B cell (primary cell): ENCODE data around the gene SARS2. TPM values are rescaled to one million over a fixed set of nuclear protein-coding genes. Genes with fewer than 3 reads are reported as not detected.

Experiments used
- ATAC-seq: fragments of 200-7000 bp; cut with Tn5 transposase; one replicate; pipeline ENCODE4 v1.10.0; 2021; ENCODE audit warnings: low read depth, mild to moderate bottlenecking, moderate number of reproducible peaks, moderate library complexity
- CTCF ChIA-PET: fragments of 350-600 bp; sonication (Branson Sonifier 250); formaldehyde crosslinking; loops from one replicate; lab custom pipeline; 2021; ENCODE audit warnings: antibody characterized with exemption, inconsistent platforms; lab: Charles Lee
- POLR2A ChIA-PET: fragments of 350-600 bp; sonication (Branson Sonifier 250); formaldehyde crosslinking; loops from one replicate; lab custom pipeline; 2021; ENCODE audit warnings: antibody characterized with exemption; lab: Charles Lee
- DNase-seq: peaks from one replicate; pipeline ENCODE4 v3.0.0; 2013
- H2AFZ ChIP-seq: 2 replicates; pipeline ENCODE4 v1.6.1; 2012; ENCODE audit warnings: mild to moderate bottlenecking, low read depth, low read length; ENCODE audit not compliant: insufficient read depth, poor library complexity, severe bottlenecking
- H3K27ac ChIP-seq, 2 donors: 1 replicate in 1 of 2; 2 replicates in 1 of 2; pipeline ENCODE4 v1.5.1; 2012 to 2013; ENCODE audit warnings: low read length in 2 of 2, mild to moderate bottlenecking in 2 of 2, moderate library complexity in 1 of 2
- H3K27me3 ChIP-seq, 4 experiments: fragments of 200-600 bp in 1 of 4; sonication (generic) in 1 of 4; replicated peaks in 1 of 4; 1 replicate in 2 of 4; 2 replicates in 2 of 4; pipeline versions ENCODE4 v1.6.1 to v1.7.0; 2013 to 2016; ENCODE audit warnings: low read length in 3 of 4, mild to moderate bottlenecking in 2 of 4, mixed read lengths in 1 of 4, moderate library complexity in 1 of 4; ENCODE audit not compliant: insufficient read depth in 4 of 4, control insufficient read depth in 3 of 4; ENCODE audit errors: control extremely low read depth in 1 of 4
- H3K36me3 ChIP-seq, 2 experiments: replicated peaks in 1 of 2; 1 replicate in 1 of 2; 2 replicates in 1 of 2; pipeline versions ENCODE4 v1.6.1 to v1.7.1; 2013; ENCODE audit warnings: low read length in 1 of 2; ENCODE audit not compliant: insufficient read depth in 2 of 2, control insufficient read depth in 1 of 2; ENCODE audit errors: control extremely low read depth in 1 of 2, extremely low read depth in 1 of 2
- H3K4me1 ChIP-seq, 2 donors: fragments of 200-600 bp in 1 of 2; sonication (generic) in 1 of 2; 1 replicate in 1 of 2; 2 replicates in 1 of 2; pipeline versions ENCODE4 v1.5.1 to v1.6.1; 2013 to 2017; ENCODE audit warnings: low read length in 2 of 2; ENCODE audit not compliant: control insufficient read depth in 2 of 2, insufficient read depth in 2 of 2
- H3K4me2 ChIP-seq: replicated peaks from 2 replicates; pipeline ENCODE3; 2012; ENCODE audit warnings: mild to moderate bottlenecking, low read depth, low read length; ENCODE audit not compliant: poor library complexity, severe bottlenecking
- H3K4me3 ChIP-seq, 5 experiments: fragments of 200-600 bp in 1 of 5; sonication (generic) in 1 of 5; 1 replicate in 3 of 5; 2 replicates in 2 of 5; pipeline versions ENCODE4 v1.5.1 to v1.7.0; 2011 to 2016; ENCODE audit warnings: low read length in 4 of 5, mild to moderate bottlenecking in 4 of 5, low read depth in 2 of 5, control low read depth in 1 of 5, moderate library complexity in 1 of 5; ENCODE audit not compliant: insufficient read depth in 1 of 5; ENCODE audit errors: control extremely low read depth in 1 of 5, extremely low read depth in 1 of 5
- H3K79me2 ChIP-seq: fragments of 200-600 bp; sonication (generic); one replicate; pipeline ENCODE4 v1.6.0; 2016; ENCODE audit warnings: low read length; ENCODE audit not compliant: control insufficient read depth, insufficient read depth
- H3K9ac ChIP-seq: fragments of 200-600 bp; sonication (generic); 2 replicates; pipeline ENCODE4 v1.6.1; 2017; ENCODE audit warnings: mild to moderate bottlenecking, low read length, moderate library complexity
- H3K9me3 ChIP-seq, 3 donors: one replicate each; pipeline versions ENCODE4 v1.6.1 to v1.7.1; 2013; ENCODE audit warnings: low read length in 2 of 3; ENCODE audit not compliant: control insufficient read depth in 2 of 3, insufficient read depth in 1 of 3; ENCODE audit errors: control extremely low read depth in 1 of 3
- H4K20me1 ChIP-seq: 2 replicates; pipeline ENCODE4 v1.6.0; 2012; ENCODE audit warnings: mild to moderate bottlenecking, low read length; ENCODE audit not compliant: insufficient read depth, control insufficient read depth, poor library complexity, severe bottlenecking
- H3K27ac Mint-ChIP-seq: one replicate; pipeline ENCODE4 v1.8.0; 2021; ENCODE audit warnings: mixed read lengths
- H3K27me3 Mint-ChIP-seq: one replicate; pipeline ENCODE4 v1.8.0; 2021; ENCODE audit warnings: mixed read lengths
- H3K4me1 Mint-ChIP-seq: one replicate; pipeline ENCODE4 v1.8.0; 2021; ENCODE audit warnings: mixed read lengths
- H3K4me3 Mint-ChIP-seq: one replicate; pipeline ENCODE4 v1.8.0; 2021; ENCODE audit warnings: mixed read lengths
- H3K9me3 Mint-ChIP-seq: one replicate; pipeline ENCODE4 v1.8.0; 2022; ENCODE audit warnings: mixed read lengths; ENCODE audit not compliant: insufficient read depth
- EZH2 ChIP-seq: IDR thresholded peaks from 2 replicates; pipeline ENCODE4 v1.6.1; 2012; ENCODE audit warnings: borderline replicate concordance, low read depth, mild to moderate bottlenecking, moderate library complexity, low read length; ENCODE audit not compliant: insufficient read depth, poor library complexity, severe bottlenecking
- WGBS: methylation state at CpG from one replicate; pipeline ENCODE4 v1.1.5; 2013; ENCODE audit warnings: missing lambda C conversion rate; ENCODE audit not compliant: insufficient coverage; 5-methylcytosine and 5-hydroxymethylcytosine counted together
- intact Hi-C: fragments of 100-400 bp; cut with micrococcal nuclease; formaldehyde crosslinking; loops from one replicate; pipeline ENCODE4 v1.10.0; 2022
- polyA plus RNA-seq: library from polyadenylated mRNA; depleted of rRNA; stranded (reverse); fragments of >200 nt; gene quantifications from 2 replicates; pipeline ENCODE4 v1.2.3, GENCODE V29; 2012
- total RNA-seq, 2 donors: library from RNA; stranded (reverse); fragments of 120-200 nt in 1 of 2; gene quantifications; 1 replicate in 1 of 2; 2 replicates in 1 of 2; pipeline versions ENCODE4 v1.2.3 to v1.2.4, GENCODE V29; 2013 to 2022
- TF ChIP-seq, protein P1 (sequence below): fragments of 200-600 bp; IDR thresholded peaks from one replicate; pipeline ENCODE4 v1.8.0; 2022; ENCODE audit warnings: antibody characterized with exemption, mild to moderate bottlenecking

SARS2 gene
- total and polyA plus RNA-seq, 2 donors (not counting 1 experiment from before 2014, with no cell fraction given): 38.1 to 65.9 TPM

DNA sequence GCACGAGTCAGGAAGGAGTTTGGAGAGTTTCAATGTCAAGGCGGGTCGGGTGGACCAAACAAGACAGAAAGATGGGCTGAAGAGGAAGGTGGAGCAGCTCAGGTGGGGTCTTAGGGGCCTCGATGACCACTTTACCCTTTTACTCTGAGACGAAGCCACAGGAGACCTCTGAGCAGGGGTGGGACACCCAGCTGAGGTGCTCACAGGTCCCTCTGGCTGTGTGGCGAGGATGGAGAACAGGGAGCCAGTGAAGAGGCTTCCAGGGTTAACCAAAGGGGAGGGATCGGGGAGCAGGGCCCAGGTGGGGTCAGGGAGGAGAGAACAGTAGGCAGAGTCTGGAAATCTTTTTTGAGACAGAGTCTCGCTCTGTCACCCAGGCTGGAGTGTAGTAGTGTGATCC, 16.6 kb downstream of the SARS2 start:
- Histone ChIP-seq H3K79me2 (no peaks in the 10 kb centered on the region), H3K4me2 (no peak overlapping the region), H3K27me3 (peaks cover 0 to 2% (median 0%) of the 10 kb centered on the region in 4 experiments), H3K9ac (no peak overlapping the region), H2AFZ (no peak overlapping the region), H4K20me1 (no peaks in the 10 kb centered on the region), H3K9me3 (no peaks in the 10 kb centered on the region), H3K4me3 (no peak overlapping the region), H3K36me3 (peaks cover 0 to 6% of the 10 kb centered on the region in 2 experiments), H3K4me1 (no peaks in the 10 kb centered on the region), H3K27ac (no peak overlapping the region)
- POLR2A ChIA-PET: no interaction called here
- intact Hi-C loops: no loop called here
- no peak for ATAC-seq
- no peak for DNase-seq
- 94% methylated on average over 6 of the region's 8 CpGs for WGBS
- CTCF ChIA-PET: no interaction called here
- H3K4me3 Mint-ChIP-seq: no peak overlapping the region
- H3K9me3 Mint-ChIP-seq: no peaks in the 10 kb centered on the region
- H3K4me1 Mint-ChIP-seq: no peaks in the 10 kb centered on the region
- H3K27ac Mint-ChIP-seq: no peak overlapping the region
- TF ChIP-seq, protein P1, sequence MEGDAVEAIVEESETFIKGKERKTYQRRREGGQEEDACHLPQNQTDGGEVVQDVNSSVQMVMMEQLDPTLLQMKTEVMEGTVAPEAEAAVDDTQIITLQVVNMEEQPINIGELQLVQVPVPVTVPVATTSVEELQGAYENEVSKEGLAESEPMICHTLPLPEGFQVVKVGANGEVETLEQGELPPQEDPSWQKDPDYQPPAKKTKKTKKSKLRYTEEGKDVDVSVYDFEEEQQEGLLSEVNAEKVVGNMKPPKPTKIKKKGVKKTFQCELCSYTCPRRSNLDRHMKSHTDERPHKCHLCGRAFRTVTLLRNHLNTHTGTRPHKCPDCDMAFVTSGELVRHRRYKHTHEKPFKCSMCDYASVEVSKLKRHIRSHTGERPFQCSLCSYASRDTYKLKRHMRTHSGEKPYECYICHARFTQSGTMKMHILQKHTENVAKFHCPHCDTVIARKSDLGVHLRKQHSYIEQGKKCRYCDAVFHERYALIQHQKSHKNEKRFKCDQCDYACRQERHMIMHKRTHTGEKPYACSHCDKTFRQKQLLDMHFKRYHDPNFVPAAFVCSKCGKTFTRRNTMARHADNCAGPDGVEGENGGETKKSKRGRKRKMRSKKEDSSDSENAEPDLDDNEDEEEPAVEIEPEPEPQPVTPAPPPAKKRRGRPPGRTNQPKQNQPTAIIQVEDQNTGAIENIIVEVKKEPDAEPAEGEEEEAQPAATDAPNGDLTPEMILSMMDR: no peak
- no peak for TF ChIP-seq EZH2
- no peaks in the 10 kb centered on the region for H3K27me3 Mint-ChIP-seq

DNA sequence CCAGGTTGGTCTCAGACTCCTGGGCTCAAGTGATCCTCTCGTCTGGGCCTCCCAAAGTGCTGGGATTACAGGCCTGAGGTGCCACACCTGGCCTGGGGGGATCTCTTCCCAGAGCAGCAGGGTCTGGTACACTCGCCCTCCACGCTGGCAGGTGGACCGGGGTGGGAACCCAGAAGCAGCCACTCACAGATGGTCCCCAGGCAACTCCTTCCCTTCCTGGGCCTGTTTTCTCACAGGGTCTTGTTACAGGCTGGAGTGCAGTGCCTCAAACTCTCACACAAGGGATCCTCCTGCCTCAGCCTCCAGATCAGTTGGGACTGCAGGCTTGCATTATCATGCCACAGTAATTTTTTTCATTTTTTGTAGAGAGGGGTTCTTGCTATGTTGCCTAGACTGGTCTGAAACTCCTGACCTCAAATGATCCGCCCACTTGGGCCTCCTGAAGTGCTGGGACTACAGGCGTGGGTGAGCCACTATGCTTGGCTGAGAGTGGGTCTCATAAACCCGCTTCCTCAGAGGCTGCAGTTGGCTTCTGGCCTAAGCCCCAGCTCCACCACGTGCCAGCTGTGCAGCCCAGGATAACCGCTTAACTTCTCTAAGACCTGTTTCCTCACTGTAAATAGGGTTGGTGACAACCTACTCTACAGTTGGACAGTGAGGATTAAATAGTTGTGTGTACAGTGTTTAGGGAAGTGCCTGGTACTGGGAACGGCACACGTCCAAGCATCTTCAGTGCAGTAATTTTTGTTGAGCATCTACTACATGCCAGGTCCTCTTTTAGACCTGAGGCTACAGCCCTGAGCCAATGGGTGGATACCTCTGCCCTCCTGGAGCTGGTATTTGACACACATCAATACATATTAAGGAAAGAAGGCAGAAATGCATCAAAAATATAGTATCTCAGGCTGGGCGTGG, 17.7 kb downstream of the SARS2 start:
- CTCF ChIA-PET: no interaction called here
- Histone ChIP-seq H3K4me1 (no peaks in the 10 kb centered on the region), H3K27ac (no peak overlapping the region), H3K4me3 (no peak overlapping the region), H2AFZ (no peak overlapping the region), H3K4me2 (no peak overlapping the region), H3K9me3 (no peaks in the 10 kb centered on the region), H3K36me3 (peaks cover 0 to 6% of the 10 kb centered on the region in 2 experiments), H4K20me1 (no peaks in the 10 kb centered on the region), H3K27me3 (peaks cover 0 to 2% (median 0%) of the 10 kb centered on the region in 4 experiments), H3K9ac (no peak overlapping the region), H3K79me2 (no peaks in the 10 kb centered on the region)
- intact Hi-C loops: no loop called here
- 76% methylated on average over 9 of the region's 12 CpGs for WGBS
- POLR2A ChIA-PET: no interaction called here
- Mint-ChIP-seq H3K4me3 (no peak overlapping the region), H3K9me3 (no peaks in the 10 kb centered on the region), H3K27me3 (no peaks in the 10 kb centered on the region), H3K27ac (no peak overlapping the region), H3K4me1 (no peaks in the 10 kb centered on the region)
- TF ChIP-seq, protein P1: no peak
- no peak for TF ChIP-seq EZH2
- DNase-seq: no peak
- ATAC-seq: no peak
